CD8-positive, alpha-beta memory T cell (primary cell): Measurements from ENCODE around the gene OSTC. TPM values are rescaled to one million over a fixed set of nuclear protein-coding genes. Genes with fewer than 3 reads are reported as not detected.

ENCODE experiments used
- CTCF ChIA-PET: fragments of 350-600 bp; sonication (Branson Sonifier 250); formaldehyde crosslinking; loops from one replicate; lab custom pipeline; 2021; ENCODE audit warnings: antibody characterized with exemption; lab: Charles Lee
- POLR2A ChIA-PET: fragments of 350-600 bp; sonication (Branson Sonifier 250); formaldehyde crosslinking; loops from one replicate; lab custom pipeline; 2021; ENCODE audit warnings: antibody characterized with exemption; lab: Charles Lee
- DNase-seq, 5 donors: peaks; one replicate each; pipeline versions ENCODE4 v3.0.0 to v3.0.0-alpha.2; 2020 to 2022; ENCODE audit warnings: mixed read lengths in 1 of 5
- H3K27ac ChIP-seq: one replicate; pipeline ENCODE4 v1.7.0; 2013; ENCODE audit warnings: low read depth, mild to moderate bottlenecking, low read length, moderate library complexity
- H3K27me3 ChIP-seq: 2 replicates; pipeline ENCODE4 v1.7.0; 2013; ENCODE audit warnings: low read length, mild to moderate bottlenecking; ENCODE audit not compliant: insufficient read depth, poor library complexity, severe bottlenecking
- H3K36me3 ChIP-seq: 2 replicates; pipeline ENCODE4 v1.7.0; 2013; ENCODE audit warnings: mild to moderate bottlenecking, low read length, moderate library complexity; ENCODE audit not compliant: insufficient read depth
- H3K4me1 ChIP-seq: 2 replicates; pipeline ENCODE4 v1.7.0; 2013; ENCODE audit warnings: mild to moderate bottlenecking, low read length, moderate library complexity; ENCODE audit not compliant: insufficient read depth
- H3K4me3 ChIP-seq: 2 replicates; pipeline ENCODE4 v1.7.0; 2013; ENCODE audit warnings: mild to moderate bottlenecking, low read length
- H3K9me3 ChIP-seq: 2 replicates; pipeline ENCODE4 v1.7.0; 2013; ENCODE audit warnings: mild to moderate bottlenecking, low read length
- H3K27ac Mint-ChIP-seq, 8 donors: one replicate each; pipeline ENCODE4 v1.8.0; 2020 to 2021; ENCODE audit warnings: mixed read lengths in 8 of 8, mild to moderate bottlenecking in 6 of 8, inconsistent platforms in 3 of 8, moderate library complexity in 3 of 8
- H3K27me3 Mint-ChIP-seq, 2 donors: one replicate each; pipeline ENCODE4 v1.8.0; 2020 to 2021; ENCODE audit warnings: mixed read lengths in 2 of 2, mild to moderate bottlenecking in 1 of 2, moderate library complexity in 1 of 2
- H3K36me3 Mint-ChIP-seq, 3 donors: one replicate each; pipeline ENCODE4 v1.8.0; 2020 to 2021; ENCODE audit warnings: mixed read lengths in 3 of 3, inconsistent platforms in 1 of 3, mild to moderate bottlenecking in 1 of 3
- H3K4me1 Mint-ChIP-seq, 3 donors: one replicate each; pipeline ENCODE4 v1.8.0; 2020 to 2021; ENCODE audit warnings: mixed read lengths in 3 of 3, inconsistent platforms in 1 of 3, mild to moderate bottlenecking in 1 of 3
- H3K4me3 Mint-ChIP-seq, 7 donors: one replicate each; pipeline ENCODE4 v1.8.0; 2020 to 2021; ENCODE audit warnings: mixed read lengths in 7 of 7, mild to moderate bottlenecking in 6 of 7, moderate library complexity in 4 of 7, inconsistent platforms in 2 of 7
- H3K9me3 Mint-ChIP-seq, 5 donors: one replicate each; pipeline ENCODE4 v1.8.0; 2020 to 2022; ENCODE audit warnings: mixed read lengths in 5 of 5, mild to moderate bottlenecking in 3 of 5, moderate library complexity in 2 of 5, inconsistent platforms in 1 of 5
- polyA plus RNA-seq: library from polyadenylated mRNA; unstranded; fragments of 300-500 nt; fragmentation: Illumina TruSeq; gene quantifications from one replicate; pipeline ENCODE4 v1.2.3, GENCODE V29; 2021
- total RNA-seq, 2 experiments: library from RNA; stranded (reverse); gene quantifications; one replicate each; pipeline ENCODE4 v1.2.3, GENCODE V29; 2021

Gene OSTC
- total and polyA plus RNA-seq, 3 experiments from 2014 or later = 90.8 to 154 (median 93.1) TPM

DNA sequence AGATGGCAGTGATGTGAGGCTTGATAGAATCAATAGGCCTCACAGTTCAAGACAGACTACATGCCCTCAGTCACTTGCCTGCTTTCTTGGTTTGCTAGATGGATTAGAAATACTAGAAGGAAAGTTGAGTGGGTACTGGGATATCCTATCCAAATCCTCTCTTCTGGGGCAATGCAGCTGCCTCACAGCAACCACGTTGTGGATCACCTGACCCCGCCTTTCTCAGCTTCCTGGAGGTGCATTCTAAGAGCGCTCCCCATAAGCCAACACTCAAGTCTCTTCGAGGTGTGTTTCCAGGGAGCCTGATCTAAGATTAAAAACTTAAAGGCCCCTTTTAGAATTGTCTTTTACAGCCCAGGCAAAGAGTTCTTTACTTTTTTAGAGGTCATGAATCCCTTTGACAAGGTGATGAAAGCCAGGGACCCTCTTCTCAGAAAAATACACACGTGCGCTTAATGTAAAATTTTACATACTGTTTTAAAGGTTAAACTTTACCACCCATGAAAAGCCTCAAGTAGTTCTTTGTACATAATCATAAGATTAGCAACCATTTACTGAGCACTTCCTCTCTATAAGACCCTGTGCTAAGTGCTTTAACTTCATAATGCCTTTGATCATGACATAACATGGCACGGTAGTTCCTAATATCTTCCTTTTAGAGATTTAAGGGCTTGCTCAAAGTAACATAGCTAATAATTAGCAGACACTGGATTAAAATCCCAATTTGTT is 30.9 kb upstream of the OSTC start:
- peak overlapping the region; percentile 93 for H3K4me3 ChIP-seq
- peaks cover 46 to 56% (median 55%) of the 10 kb centered on the region in 3 donors for H3K4me1 Mint-ChIP-seq
- peaks cover 26% of the 10 kb centered on the region for H3K36me3 ChIP-seq
- DNase-seq = peak in 3 of 5 donors; percentile 13 to 54 (median 46)
- peaks cover 0 to 4% of the 10 kb centered on the region in 2 donors for H3K27me3 Mint-ChIP-seq
- peaks cover 0 to 11% (median 4%) of the 10 kb centered on the region in 5 donors for H3K9me3 Mint-ChIP-seq
- H3K9me3 ChIP-seq = no peaks in the 10 kb centered on the region
- peak overlapping the region; percentile 92 for H3K27ac ChIP-seq
- peaks cover 33% of the 10 kb centered on the region for H3K4me1 ChIP-seq
- peak overlapping the region; percentile 89 to 99 (median 94) for H3K27ac Mint-ChIP-seq
- CTCF ChIA-PET = interaction anchor here (1.1 kb wide), 1 partner anchor 47 kb away, joined by 4 read pairs; no protein-coding TSS in a partner anchor
- POLR2A ChIA-PET = interaction anchor here (1.9 to 2.9 kb wide), 2 partner anchors 24 to 31 kb away, joined by 9 to 20 read pairs; partner anchors contain the start of gene OSTC
- H3K4me3 Mint-ChIP-seq = peak overlapping the region; percentile 87 to 98 (median 96)
- no peaks in the 10 kb centered on the region for H3K27me3 ChIP-seq
- peaks cover 16 to 51% (median 18%) of the 10 kb centered on the region in 3 donors for H3K36me3 Mint-ChIP-seq

DNA sequence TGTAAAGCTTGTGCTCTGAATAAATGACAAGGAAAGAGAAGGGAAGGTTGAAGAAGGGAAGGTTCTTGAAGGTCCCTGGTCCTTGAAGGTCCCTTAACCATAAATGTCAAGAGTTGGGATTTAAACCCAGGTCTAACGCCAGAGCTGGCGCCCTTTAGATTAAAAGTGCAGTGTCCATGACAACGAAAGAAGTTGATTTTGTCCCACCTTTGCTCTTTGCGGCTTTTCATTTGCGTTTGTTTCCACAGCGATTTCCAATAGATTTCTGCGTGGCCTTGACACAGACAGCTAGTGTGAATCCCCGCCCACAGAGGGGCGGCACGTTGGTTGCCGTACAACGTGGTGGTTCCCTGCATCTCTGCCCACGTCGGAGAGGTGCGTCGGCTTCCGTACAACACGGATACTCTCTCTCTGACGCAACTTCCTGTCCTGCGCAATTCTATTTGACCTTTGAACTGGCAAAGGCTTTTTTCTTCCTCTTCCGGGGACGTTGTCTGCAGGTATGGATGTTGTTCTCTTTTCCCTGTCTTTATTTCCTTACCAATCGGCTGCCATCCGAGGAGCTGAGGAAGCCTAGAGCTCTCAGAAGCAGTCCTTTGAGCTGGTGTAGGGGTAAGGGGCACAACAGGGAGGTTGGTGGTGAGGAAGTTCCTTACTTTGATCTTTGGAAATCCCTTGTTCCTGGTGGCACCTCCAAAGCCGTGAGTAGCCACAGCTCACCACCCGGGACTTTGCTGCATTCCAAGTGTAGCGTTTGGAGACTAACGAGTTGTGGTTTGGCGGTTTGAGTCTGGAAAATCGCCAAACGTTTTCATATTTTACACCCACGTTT is 30.1 kb upstream of the OSTC start, which contains the start of gene RPL34:
TSS of gene RPL34 (plus strand) at position 476 of the 832 bp plus-strand sequence. CDS start 1,384 bp downstream, outside the sequence.
- Mint-ChIP-seq H3K4me1 (peaks cover 46 to 61% (median 56%) of the 10 kb centered on the region in 3 donors), H3K4me3 (peak within 1 kb of the TSS; percentile 87 to 98 (median 96)), H3K36me3 (peaks cover 10 to 59% (median 20%) of the 10 kb centered on the region in 3 donors), H3K27me3 (peaks cover 0 to 4% of the 10 kb centered on the region in 2 donors), H3K27ac (peak within 1 kb of the TSS; percentile 89 to 99 (median 94)), H3K9me3 (peaks cover 0 to 7% (median 4%) of the 10 kb centered on the region in 5 donors)
- H3K36me3 ChIP-seq = peaks cover 31% of the 10 kb centered on the region
- DNase-seq = peak; percentile 94 to 98 (median 95)
- peak within 1 kb of the TSS; percentile 93 for H3K4me3 ChIP-seq
- ChIA-PET CTCF (interaction anchor here (0.9 to 1.1 kb wide), 2 partner anchors 30 to 48 kb away, joined by 3 to 4 read pairs; no protein-coding TSS in a partner anchor), POLR2A (interaction anchor here (0.5 to 2.9 kb wide), 5 partner anchors 9 to 631 kb away, joined by 3 to 20 read pairs (median 4); partner anchors contain the start of gene OSTC)
- no peaks in the 10 kb centered on the region for H3K9me3 ChIP-seq
- H3K4me1 ChIP-seq = peaks cover 33% of the 10 kb centered on the region
- H3K27ac ChIP-seq = peak within 1 kb of the TSS; percentile 92
- no peaks in the 10 kb centered on the region for H3K27me3 ChIP-seq

DNA sequence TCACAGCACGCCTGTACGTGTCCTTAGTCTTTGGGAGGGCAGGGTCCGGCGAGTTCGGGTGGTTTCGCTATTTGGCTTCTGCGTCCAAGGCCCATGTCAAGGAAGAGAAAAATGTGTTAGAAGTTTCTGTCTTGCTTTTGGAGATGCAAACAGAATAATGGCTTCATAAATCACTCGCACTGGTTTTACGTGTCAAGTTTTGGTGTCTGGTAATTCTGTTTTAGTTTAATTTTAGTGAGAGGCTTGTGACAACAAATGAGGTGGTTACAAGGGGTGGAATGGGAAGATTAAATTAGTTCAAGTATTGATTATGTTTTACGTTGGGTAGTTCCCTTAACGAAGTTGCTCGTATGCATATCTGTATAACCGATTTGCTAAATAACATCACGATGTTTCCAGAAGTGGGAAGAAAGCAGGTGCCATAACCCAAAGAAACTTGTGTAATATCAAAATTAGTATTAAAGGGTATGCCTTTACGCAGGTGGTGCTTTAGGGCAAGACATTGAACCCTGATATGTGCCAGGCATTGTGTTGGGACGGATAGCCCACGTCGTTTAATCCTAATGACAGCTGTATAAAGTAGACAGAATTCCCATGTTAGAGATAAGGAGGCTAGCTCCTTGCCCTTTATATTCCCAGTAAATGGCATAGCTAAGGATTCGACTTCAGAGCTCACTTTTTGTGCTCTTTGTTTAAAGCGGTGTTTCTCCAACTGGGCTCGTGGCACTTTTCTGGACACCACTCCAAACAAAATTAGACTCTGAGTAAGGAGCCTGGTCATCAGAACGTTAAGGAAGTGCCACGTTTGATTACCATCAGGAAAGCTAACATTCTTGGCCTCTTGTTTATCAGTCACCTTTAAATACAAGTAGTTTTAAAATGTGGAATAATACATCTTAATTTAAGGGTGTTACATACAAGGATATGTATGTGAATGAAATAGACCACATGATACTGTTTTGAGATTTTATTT is 29.2 kb upstream of the OSTC start:
- H3K27me3 ChIP-seq = no peaks in the 10 kb centered on the region
- H3K9me3 ChIP-seq = no peaks in the 10 kb centered on the region
- Mint-ChIP-seq H3K4me1 (peaks cover 46 to 61% (median 60%) of the 10 kb centered on the region in 3 donors), H3K9me3 (peaks cover 0 to 3% (median 0%) of the 10 kb centered on the region in 5 donors), H3K27me3 (peaks cover 0 to 4% of the 10 kb centered on the region in 2 donors), H3K36me3 (peaks cover 4 to 64% (median 25%) of the 10 kb centered on the region in 3 donors), H3K4me3 (peak overlapping the region; percentile 87 to 98 (median 96)), H3K27ac (peak overlapping the region; percentile 89 to 99 (median 94))
- no peak for DNase-seq
- H3K4me3 ChIP-seq = peak overlapping the region; percentile 93
- CTCF ChIA-PET = interaction anchor here (0.9 to 1.1 kb wide), 2 partner anchors 29 to 48 kb away, joined by 3 to 4 read pairs; no protein-coding TSS in a partner anchor
- H3K4me1 ChIP-seq = peaks cover 33% of the 10 kb centered on the region
- POLR2A ChIA-PET = interaction anchor here (0.5 to 2.9 kb wide), 5 partner anchors 10 to 632 kb away, joined by 3 to 20 read pairs (median 4); partner anchors contain the start of gene OSTC
- peaks cover 37% of the 10 kb centered on the region for H3K36me3 ChIP-seq
- peak overlapping the region; percentile 92 for H3K27ac ChIP-seq

DNA sequence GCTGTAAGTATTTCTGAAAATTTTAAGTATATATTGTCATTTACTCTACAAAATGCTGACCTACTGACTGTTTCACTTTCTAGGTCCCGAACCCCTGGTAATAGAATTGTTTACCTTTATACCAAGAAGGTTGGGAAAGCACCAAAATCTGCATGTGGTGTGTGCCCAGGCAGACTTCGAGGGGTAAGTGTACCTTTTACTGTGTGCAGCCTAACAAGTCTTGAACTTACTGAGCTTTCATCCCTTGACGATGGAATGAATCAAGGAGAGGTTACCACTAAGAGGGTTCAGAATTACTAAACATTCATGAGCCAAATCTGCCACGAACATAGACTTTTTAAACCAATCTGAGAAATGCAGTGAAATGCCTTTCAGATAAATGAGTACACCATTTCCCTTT is 28.4 kb upstream of the OSTC start:
- Histone ChIP-seq H3K4me1 (peaks cover 33% of the 10 kb centered on the region), H3K27ac (peak overlapping the region; percentile 25), H3K36me3 (peaks cover 37% of the 10 kb centered on the region), H3K9me3 (no peaks in the 10 kb centered on the region), H3K4me3 (no peak overlapping the region), H3K27me3 (no peaks in the 10 kb centered on the region)
- POLR2A ChIA-PET = interaction anchor here (2.9 kb wide), 1 partner anchor 29 kb away, joined by 20 read pairs; the partner anchor contains the start of gene OSTC
- Mint-ChIP-seq H3K36me3 (peaks cover 0 to 68% (median 22%) of the 10 kb centered on the region in 3 donors), H3K27me3 (peaks cover 0 to 4% of the 10 kb centered on the region in 2 donors), H3K4me1 (peaks cover 50 to 63% (median 61%) of the 10 kb centered on the region in 3 donors), H3K9me3 (no peaks in the 10 kb centered on the region), H3K4me3 (peak overlapping the region; percentile 9 to 98 (median 48)), H3K27ac (peak overlapping the region; percentile 16 to 98 (median 86))
- CTCF ChIA-PET = no interaction called here
- no peak for DNase-seq

DNA sequence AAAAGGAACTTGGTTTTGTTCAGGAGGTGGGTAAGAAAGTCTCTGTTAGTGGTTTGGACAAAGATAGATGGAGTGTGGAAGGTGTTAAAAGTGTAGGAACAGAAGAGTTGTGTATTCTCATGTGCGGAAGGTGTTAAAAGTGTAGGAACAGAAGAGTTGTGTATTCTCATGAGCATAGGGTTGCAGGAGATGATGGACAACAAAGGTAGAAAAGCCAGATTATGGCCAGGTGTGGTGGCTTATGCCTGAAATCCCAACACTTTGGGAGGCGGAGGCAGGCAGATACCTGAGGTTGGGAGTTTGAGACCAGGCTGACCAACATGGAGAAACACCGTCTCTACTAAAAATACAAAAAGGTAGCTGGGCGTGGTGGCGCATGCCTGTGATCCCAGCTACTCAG is 27.6 kb upstream of the OSTC start:
- Mint-ChIP-seq H3K27me3 (peaks cover 0 to 4% of the 10 kb centered on the region in 2 donors), H3K4me3 (peak overlapping the region; percentile 1 to 91 (median 24)), H3K36me3 (peaks cover 0 to 69% (median 22%) of the 10 kb centered on the region in 3 donors), H3K9me3 (no peaks in the 10 kb centered on the region), H3K27ac (peak overlapping the region; percentile 17 to 93 (median 70)), H3K4me1 (peaks cover 50 to 63% (median 61%) of the 10 kb centered on the region in 3 donors)
- Histone ChIP-seq H3K4me3 (no peak overlapping the region), H3K36me3 (peaks cover 37% of the 10 kb centered on the region), H3K27ac (no peak overlapping the region), H3K4me1 (peaks cover 33% of the 10 kb centered on the region), H3K27me3 (no peaks in the 10 kb centered on the region), H3K9me3 (no peaks in the 10 kb centered on the region)
- DNase-seq = no peak
- ChIA-PET POLR2A (no interaction called here), CTCF (no interaction called here)

DNA sequence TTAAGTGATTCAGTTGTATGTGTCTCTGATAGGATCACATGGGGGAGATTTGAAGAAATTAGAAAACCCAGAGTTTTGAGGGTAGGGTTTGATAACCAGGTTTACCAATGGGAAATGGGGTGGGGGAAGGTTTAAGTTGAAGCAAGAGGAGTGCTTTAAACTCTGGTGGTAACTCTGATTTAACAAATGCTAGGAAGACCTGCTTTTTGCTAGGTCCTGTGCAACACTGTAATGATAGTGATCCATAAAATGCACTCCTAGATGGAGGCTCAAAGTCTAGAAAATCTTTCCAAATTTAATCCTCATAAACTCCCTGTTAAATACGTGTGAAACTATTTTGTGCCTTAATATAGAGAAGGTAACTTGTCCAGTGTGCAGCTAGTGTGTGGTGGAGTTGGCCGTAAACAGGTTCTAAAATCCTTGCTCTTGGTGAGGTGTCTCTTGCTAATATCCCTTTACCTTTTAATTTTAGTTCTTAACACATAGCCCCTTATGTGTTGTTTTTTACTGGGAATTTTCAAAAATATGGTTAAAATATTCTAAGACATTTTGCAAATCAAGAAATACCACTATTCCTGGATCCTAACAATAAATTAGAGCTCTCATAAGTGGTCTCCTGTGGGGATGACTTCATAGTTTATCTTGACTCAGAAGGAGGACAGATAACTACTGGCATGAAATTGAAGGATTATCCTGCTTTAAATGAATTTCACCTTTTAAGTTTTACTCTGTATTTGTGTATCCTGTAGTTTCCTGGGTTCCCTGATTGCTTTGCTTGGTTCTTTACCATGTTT is 25.9 kb upstream of the OSTC start:
- no peaks in the 10 kb centered on the region for H3K9me3 Mint-ChIP-seq
- no peak for DNase-seq
- peaks cover 0 to 3% of the 10 kb centered on the region in 2 donors for H3K27me3 Mint-ChIP-seq
- H3K36me3 ChIP-seq = peaks cover 37% of the 10 kb centered on the region
- no peak overlapping the region for H3K27ac ChIP-seq
- peak overlapping the region in 1 of 7 donors; percentile 66 for H3K4me3 Mint-ChIP-seq
- peaks cover 24% of the 10 kb centered on the region for H3K4me1 ChIP-seq
- CTCF ChIA-PET = no interaction called here
- no peaks in the 10 kb centered on the region for H3K27me3 ChIP-seq
- H3K36me3 Mint-ChIP-seq = peaks cover 0 to 83% (median 25%) of the 10 kb centered on the region in 3 donors
- peak overlapping the region in 6 of 8 donors; percentile 11 to 75 (median 60) for H3K27ac Mint-ChIP-seq
- peaks cover 45 to 54% (median 52%) of the 10 kb centered on the region in 3 donors for H3K4me1 Mint-ChIP-seq
- POLR2A ChIA-PET = no interaction called here
- no peak overlapping the region for H3K4me3 ChIP-seq
- no peaks in the 10 kb centered on the region for H3K9me3 ChIP-seq
